LoVo (cell line): Measurements from ENCODE around the gene HBE1.
"Not testable (repeated sequence)": the region's sequence is repeated elsewhere in the genome, so short reads cannot be mapped to it uniquely, and the experiment has no call there.

ENCODE experiments used
- DNase-seq: peaks from one replicate; pipeline ENCODE4 v3.0.0-alpha.2; 2016; ENCODE audit warnings: low spot score

HBE1 gene

GRCh38 chr11:5285703-5286340 lies 16.1 kb upstream of the HBE1 start:
- DNase-seq, result no peak

DNA sequence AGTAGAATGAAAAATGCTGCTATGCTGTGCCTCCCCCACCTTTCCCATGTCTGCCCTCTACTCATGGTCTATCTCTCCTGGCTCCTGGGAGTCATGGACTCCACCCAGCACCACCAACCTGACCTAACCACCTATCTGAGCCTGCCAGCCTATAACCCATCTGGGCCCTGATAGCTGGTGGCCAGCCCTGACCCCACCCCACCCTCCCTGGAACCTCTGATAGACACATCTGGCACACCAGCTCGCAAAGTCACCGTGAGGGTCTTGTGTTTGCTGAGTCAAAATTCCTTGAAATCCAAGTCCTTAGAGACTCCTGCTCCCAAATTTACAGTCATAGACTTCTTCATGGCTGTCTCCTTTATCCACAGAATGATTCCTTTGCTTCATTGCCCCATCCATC lies 14.9 kb upstream of the HBE1 start:
- no peak for DNase-seq

- no peak for DNase-seq
These were observed 14.1 kb upstream of the HBE1 start for GRCh38 chr11:5283882-5284281.

GRCh38 chr11:5283086-5283485 lies 13.3 kb upstream of the HBE1 start:
- DNase-seq, result no peak

GRCh38 chr11:5282628-5283027 lies 12.9 kb upstream of the HBE1 start:
- no peak for DNase-seq

DNA sequence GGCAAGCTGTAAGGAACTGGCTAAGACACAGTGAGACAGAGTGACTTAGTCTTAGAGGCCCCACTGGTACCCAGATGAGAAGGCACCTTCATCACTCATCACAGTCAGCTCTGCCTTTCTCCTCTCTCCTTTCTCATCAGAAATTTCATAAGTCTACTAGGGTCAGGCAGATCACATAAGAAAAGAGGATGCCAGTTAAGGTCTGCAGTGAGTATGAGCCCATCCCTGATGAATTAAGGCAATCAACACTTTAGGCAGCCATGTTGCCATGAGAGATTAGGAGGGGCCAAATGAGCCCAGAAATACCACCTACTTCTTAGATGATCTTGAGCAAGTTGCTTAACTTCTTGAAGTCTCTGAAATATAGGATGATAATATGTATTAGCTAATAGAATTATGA lies 11.9 kb upstream of the HBE1 start:
- DNase-seq, result no peak

DNA sequence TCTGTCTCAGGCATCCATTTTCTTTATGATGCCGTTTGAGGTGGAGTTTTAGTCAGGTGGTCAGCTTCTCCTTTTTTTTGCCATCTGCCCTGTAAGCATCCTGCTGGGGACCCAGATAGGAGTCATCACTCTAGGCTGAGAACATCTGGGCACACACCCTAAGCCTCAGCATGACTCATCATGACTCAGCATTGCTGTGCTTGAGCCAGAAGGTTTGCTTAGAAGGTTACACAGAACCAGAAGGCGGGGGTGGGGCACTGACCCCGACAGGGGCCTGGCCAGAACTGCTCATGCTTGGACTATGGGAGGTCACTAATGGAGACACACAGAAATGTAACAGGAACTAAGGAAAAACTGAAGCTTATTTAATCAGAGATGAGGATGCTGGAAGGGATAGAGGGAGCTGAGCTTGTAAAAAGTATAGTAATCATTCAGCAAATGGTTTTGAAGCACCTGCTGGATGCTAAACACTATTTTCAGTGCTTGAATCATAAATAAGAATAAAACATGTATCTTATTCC lies 10.9 kb upstream of the HBE1 start:
- DNase-seq, result peak; percentile 83

- no peak for DNase-seq
These were observed 9.8 kb upstream of the HBE1 start for GRCh38 chr11:5279471-5280090.

DNA sequence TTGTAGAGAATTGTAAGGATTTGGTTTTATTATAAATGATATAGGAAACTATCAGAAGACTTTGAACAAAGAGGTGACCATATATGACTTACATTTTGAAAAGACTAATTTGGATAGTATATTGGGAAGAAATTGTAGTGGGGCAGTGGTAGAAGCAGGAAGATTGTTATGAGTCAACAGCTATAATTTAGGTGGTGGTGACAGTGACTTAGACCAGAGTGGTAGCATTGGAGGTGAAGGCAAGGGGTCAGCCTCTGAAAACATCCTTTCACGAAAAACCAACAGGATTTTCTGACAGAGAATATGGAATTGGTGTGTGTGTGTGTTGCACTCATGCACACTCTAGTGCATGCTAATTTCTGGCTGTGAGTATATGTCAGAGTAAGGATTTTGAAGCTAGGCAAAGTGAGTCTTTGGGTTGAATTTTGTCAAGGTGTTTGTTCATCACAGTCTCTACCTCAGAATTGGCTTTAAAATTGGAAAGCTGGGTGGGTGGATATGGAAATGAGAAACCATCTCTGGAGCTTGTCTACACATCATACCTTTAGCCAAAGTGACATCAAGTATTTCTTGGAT lies 8.2 kb upstream of the HBE1 start:
- DNase-seq, result no peak

DNA sequence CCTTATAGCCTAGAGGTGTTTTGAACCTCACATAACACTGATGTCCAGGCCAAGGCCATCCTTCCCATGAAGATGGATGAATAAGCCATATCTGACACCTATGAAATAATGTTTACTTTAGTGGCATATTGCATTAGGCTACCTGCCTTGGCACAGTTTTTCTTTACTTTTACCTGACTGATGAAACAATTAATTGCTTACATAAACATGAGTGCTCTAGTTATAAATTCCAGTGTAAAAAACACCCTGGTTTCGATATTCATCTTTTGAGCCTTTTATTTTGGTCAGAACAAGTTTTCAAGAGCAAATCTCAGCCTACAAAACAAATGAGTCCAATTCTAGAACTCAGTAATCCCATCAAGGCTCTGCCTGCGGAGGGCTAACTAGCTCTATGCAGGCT lies 7.0 kb upstream of the HBE1 start:
- DNase-seq, result no peak

DNA sequence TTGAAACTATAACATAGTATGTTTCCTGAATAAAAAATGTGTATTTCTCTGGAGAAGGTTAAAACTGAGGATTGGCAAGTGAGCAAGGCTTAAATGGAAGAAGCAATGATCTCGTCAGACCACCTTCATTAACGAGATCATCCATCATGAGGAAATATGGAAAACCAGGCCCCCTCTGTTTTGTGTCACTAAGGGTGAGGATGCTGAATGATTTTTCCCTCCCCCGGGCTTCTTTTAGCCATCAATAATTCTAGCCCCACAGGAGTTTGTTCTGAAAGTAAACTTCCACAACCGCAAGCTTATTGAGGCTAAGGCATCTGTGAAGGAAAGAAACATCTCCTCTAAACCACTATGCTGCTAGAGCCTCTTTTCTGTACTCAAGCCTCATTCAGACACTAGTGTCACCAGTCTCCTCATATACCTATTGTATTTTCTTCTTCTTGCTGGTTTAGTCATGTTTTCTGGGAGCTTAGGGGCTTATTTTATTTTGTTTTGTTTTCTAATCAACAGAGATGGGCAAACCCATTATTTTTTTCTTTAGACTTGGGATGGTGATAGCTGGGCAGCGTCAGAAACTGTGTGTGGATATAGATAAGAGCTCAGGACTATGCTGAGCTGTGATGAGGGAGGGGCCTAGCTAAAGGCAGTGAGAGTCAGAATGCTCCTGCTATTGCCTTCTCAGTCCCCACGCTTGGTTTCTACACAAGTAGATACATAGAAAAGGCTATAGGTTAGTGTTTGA lies 5.8 kb upstream of the HBE1 start:
- no peak for DNase-seq

DNA sequence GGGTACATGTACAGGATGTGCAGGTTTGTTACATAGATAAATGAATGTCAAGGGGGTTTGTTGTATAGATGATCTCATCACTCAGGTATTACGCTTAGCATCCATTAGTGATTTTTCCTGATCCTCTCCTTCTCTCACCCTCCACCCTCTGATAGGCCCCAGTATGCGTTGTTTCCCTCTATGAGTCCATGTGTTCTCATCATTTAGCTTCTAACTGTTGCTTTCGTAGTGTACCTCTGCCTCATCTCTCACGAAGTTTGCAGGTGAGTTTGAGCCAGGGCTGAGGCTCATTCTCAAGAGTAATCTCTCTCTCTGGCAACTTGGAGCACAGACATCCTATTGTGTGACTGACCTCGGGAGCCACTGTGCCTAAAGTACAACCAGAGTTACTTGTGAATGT lies 4.7 kb upstream of the HBE1 start:
- DNase-seq, result no peak

DNA sequence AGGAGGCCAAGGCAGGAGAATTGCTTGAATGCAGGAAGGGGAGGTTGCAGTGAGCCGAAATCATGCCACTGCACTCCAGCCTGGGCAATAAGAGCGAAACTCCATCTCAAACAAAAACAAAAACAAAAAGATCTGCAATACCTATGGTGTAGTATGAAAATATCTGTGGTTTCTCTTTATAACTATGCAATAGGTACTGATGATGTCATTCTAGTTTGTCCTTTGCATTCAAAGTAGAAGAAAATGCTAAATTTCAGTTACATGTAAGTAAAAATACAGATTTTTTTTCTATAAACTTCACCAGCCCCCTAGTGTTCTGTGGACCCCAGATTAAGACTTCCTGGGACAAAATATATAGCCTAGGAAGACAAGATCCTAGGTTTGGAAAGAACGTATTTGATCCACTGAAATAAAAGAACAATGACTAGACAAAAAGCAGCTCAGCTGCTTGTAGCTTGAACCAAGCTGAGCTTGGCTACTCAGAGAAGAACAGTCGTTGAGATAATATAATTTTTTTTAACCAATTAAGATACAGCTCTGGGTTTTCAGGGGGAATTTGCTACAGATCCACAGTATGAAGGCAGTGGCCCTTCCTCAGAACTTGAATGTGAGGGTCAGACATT lies 2.8 kb upstream of the HBE1 start:
- no peak for DNase-seq

- DNase-seq, result no peak
These were observed 2.6 kb downstream of the HBE1 start for GRCh38 chr11:5267033-5267563.

DNA sequence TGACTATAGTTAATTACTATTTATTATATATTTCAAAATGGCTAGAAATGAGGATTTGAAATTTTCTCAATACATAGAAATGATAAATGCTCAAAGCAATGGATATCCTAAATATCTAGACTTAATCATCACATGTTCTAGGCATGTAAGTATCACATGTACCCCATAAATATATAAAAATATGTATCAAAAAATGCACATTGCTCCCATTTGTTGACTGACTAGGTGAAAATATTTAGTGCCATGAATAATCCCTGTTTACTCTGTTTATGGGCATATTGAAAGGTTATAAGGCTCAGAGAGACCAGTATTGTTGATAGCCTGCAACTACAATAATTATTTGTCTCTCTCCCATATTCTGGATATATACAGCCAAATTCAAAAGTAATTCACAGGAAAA lies 3.1 kb downstream of the HBE1 start:
- DNase-seq, result no peak

- no peak for DNase-seq
These were observed 3.9 kb downstream of the HBE1 start for GRCh38 chr11:5265832-5266231.

DNA sequence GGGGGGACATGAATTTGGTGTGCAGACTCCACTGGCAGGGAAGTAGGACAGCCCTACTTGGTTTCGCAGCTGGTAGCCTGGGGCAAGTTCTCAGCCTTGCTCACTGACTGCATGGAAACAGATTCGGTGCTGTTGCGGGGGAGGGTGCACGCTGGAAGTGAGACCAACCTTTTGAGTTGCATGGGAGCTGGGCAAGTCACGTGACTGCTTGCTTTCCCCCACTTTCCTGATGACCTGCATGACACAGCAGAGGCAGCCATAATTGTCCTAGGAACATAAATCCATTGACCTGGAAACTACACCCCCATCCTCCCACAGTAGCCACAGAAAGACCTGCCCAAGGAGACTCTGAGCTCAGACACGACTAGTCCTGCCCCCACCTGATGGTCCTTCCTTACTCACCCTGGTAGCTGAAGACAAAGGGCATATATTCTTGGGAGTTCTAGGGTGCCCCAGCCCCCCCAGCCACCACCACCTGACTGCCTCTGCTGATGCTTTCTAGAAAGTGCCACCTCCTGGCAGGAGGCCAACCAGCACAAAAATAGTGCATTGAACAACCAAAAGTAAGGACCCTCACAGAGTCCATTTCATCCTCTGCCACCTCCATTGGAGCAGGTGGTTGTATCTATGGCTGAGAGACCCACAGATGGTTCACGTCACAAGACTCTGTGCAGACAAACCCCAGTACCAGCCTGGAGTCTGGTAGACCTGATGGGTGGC lies 11.0 kb downstream of the HBE1 start:
- no peak for DNase-seq

GRCh38 chr11:5257296-5257695 lies 12.4 kb downstream of the HBE1 start:
- no peak for DNase-seq

GRCh38 chr11:5254646-5255413 lies 14.9 kb downstream of the HBE1 start, which contains the start of gene HBG2:
Gene HBG2 (minus strand): TSS chr11:5254781. CDS start chr11:5254728, 53 bp downstream.
- not testable (repeated sequence) for DNase-seq

GRCh38 chr11:5254023-5254422 lies 15.7 kb downstream of the HBE1 start:
- not testable (repeated sequence) for DNase-seq

GRCh38 chr11:5253440-5253839 lies 16.3 kb downstream of the HBE1 start:
- DNase-seq, result not testable (repeated sequence)
